ENCODE results near the gene KCNMA1.
A peak's percentile ranks its signal among the peaks of the same experiment; 100 is the strongest.

Gene KCNMA1

DNA sequence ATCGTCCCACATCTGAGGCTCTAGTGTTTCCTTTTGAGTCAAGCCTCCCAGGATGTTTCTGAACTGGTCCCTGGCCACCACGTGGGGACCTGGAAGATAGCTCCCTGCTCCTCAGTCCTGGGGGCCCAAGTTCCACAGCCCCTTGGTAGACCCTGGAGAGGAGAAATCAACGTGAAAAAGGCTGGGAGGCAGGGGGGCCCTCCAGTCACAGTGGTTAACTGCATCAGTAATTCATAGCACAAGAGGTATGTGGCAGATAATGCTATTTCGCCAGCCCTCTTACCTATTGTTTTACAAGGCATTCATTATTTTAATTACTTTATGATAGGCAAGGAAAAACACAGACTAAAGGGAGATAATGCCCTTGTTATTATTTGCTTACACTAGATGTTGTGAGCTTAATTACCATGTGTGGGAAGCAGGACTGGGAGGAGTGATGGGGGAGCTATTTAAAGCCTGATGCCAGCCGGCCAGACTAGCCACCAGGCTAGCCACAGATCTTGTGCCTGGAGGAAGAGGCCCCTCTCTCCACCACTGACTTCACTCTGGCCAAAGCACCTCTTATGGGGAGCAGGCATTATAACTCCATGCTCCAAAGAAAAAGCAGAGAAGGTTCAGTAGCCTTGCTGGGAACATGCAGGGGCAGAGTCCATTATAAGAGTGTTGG, 230.7 kb downstream of the KCNMA1 start:
- no peaks in the 10 kb centered on the region; the same call in 1 of the 2 replicates for H3K27me3 ChIP-seq (replicated peaks; ENCODE audit: control insufficient read depth, insufficient read depth, low read length)
- no peak overlapping the region for H3K4me3 ChIP-seq (replicated peaks; ENCODE audit: low read depth, low read length)
- TF ChIP-seq, protein P1, sequence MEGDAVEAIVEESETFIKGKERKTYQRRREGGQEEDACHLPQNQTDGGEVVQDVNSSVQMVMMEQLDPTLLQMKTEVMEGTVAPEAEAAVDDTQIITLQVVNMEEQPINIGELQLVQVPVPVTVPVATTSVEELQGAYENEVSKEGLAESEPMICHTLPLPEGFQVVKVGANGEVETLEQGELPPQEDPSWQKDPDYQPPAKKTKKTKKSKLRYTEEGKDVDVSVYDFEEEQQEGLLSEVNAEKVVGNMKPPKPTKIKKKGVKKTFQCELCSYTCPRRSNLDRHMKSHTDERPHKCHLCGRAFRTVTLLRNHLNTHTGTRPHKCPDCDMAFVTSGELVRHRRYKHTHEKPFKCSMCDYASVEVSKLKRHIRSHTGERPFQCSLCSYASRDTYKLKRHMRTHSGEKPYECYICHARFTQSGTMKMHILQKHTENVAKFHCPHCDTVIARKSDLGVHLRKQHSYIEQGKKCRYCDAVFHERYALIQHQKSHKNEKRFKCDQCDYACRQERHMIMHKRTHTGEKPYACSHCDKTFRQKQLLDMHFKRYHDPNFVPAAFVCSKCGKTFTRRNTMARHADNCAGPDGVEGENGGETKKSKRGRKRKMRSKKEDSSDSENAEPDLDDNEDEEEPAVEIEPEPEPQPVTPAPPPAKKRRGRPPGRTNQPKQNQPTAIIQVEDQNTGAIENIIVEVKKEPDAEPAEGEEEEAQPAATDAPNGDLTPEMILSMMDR (IDR thresholded peaks at IDR 0.05; ENCODE audit: insufficient read depth, low read length, poor library complexity, severe bottlenecking): no peak
- no peaks in the 10 kb centered on the region for H3K36me3 ChIP-seq (ENCODE audit: control insufficient read depth, insufficient read depth, low read length)
- no peak for DNase-seq (ENCODE audit: extremely low read depth, insufficient read length)

DNA sequence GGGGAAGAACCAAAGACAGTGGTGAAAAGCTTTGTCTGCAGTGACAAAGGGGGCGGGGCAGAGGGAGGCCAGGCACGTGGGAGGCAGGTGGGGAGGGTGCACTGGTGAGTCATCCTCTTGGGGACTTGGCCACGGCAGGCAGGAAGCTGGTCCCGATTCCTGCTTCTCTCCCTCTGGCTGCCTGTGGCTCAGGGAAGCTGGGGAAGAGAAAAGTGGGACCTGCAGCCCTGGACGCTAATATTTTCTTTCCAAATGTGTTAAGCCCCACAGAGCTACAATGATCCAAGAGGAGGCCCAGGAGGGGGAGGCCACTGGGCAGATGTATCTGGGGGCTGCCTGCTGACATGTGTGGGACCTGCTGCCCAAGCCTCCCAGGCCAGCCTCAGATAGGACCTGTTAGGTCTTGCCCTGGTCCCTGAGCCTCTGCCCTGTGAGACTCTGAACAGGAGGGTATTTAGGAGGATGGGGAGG, 231.8 kb downstream of the KCNMA1 start:
- peak; percentile 37 for DNase-seq (ENCODE audit: extremely low read depth, insufficient read length)
- H3K4me3 ChIP-seq (replicated peaks; ENCODE audit: low read depth, low read length): no peak overlapping the region
- no peaks in the 10 kb centered on the region for H3K36me3 ChIP-seq (ENCODE audit: control insufficient read depth, insufficient read depth, low read length)
- TF ChIP-seq, protein P1 (IDR thresholded peaks at IDR 0.05; ENCODE audit: insufficient read depth, low read length, poor library complexity, severe bottlenecking): no peak
- no peaks in the 10 kb centered on the region; the same call in 1 of the 2 replicates for H3K27me3 ChIP-seq (replicated peaks; ENCODE audit: control insufficient read depth, insufficient read depth, low read length)

DNA sequence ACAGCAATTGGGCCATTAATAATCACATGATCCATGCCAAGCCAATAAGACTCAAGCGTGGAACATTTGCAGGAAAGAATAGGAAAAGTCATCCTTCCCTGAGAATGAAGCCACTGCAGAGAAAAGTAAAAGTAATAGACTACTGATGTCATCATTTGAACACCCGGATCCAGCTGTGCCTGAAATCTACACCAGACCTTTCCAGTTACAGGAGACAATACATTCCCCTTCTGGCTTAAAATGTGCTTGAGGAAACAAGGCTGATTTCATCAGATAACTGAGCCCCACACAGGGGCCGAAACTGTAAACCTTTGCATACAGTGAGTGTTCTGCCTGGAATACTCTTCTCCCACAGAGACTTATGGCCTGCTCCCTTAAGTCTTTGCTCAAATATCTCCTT, 232.8 kb downstream of the KCNMA1 start:
- no peaks in the 10 kb centered on the region for H3K36me3 ChIP-seq (ENCODE audit: control insufficient read depth, insufficient read depth, low read length)

DNA sequence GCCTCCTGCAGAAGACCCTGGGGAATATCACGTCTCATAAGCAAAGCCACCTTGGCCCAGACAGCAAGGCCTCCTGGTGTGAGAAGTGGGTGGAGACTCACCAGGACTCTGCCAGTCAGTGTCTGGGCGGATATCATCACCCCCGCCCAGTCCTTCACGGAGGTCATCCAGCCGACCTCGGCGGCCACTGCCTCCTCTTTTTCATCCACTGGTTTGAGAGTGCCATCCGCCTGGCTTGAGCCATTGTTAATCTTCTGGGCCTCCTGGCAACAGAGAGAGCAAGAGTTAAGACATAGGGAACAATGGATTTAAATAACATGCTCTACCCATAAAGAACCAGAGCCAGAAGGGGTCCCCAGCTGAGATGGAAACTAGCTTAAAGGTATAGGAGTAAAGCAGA, 233.8 kb downstream of the KCNMA1 start:
- TF ChIP-seq, protein P1 (IDR thresholded peaks at IDR 0.05; ENCODE audit: insufficient read depth, low read length, poor library complexity, severe bottlenecking): no peak
- H3K36me3 ChIP-seq (ENCODE audit: control insufficient read depth, insufficient read depth, low read length): no peaks in the 10 kb centered on the region
- H3K4me3 ChIP-seq (replicated peaks; ENCODE audit: low read depth, low read length): no peak overlapping the region
- H3K27me3 ChIP-seq (replicated peaks; ENCODE audit: control insufficient read depth, insufficient read depth, low read length): no peaks in the 10 kb centered on the region; the same call in 1 of the 2 replicates
- no peak for DNase-seq (ENCODE audit: extremely low read depth, insufficient read length)

More for the DNA sequence above, 232.8 kb downstream of the KCNMA1 start:
- H3K4me3 ChIP-seq (replicated peaks; ENCODE audit: low read depth, low read length): no peak overlapping the region
- H3K27me3 ChIP-seq (replicated peaks; ENCODE audit: control insufficient read depth, insufficient read depth, low read length): no peaks in the 10 kb centered on the region; the same call in 1 of the 2 replicates
- DNase-seq (ENCODE audit: extremely low read depth, insufficient read length): no peak
- TF ChIP-seq, protein P1 (IDR thresholded peaks at IDR 0.05; ENCODE audit: insufficient read depth, low read length, poor library complexity, severe bottlenecking): no peak

DNA sequence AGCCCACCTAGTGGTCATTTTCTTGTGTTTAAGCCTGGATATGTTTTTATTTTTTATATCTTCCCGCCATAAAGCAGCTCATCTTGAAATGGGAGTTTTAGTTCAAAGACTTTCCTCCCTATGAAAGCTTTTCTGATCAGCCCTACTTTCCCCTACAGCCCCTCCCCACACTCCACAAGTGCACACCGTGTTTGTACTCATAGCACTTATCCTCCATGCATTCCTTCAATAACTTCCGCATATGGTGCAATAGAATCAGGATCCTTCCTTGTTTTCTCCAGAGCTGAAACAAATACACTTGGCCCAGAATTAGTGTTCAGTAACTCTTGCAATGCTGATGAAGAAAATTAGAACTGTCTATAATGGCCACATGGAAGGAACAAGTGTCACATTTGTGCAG, 235.9 kb downstream of the KCNMA1 start:
- TF ChIP-seq, protein P1 (IDR thresholded peaks at IDR 0.05; ENCODE audit: insufficient read depth, low read length, poor library complexity, severe bottlenecking): no peak
- no peak overlapping the region for H3K4me3 ChIP-seq (replicated peaks; ENCODE audit: low read depth, low read length)
- no peaks in the 10 kb centered on the region; the same call in 1 of the 2 replicates for H3K27me3 ChIP-seq (replicated peaks; ENCODE audit: control insufficient read depth, insufficient read depth, low read length)
- H3K36me3 ChIP-seq (ENCODE audit: control insufficient read depth, insufficient read depth, low read length): no peaks in the 10 kb centered on the region
- DNase-seq (ENCODE audit: extremely low read depth, insufficient read length): no peak
